ENCODE measurements around the gene SRSF4.

Gene SRSF4

GRCh38 chr1:29190718-29191117 is 9.0 kb upstream of the SRSF4 start:
- Histone ChIP-seq H3F3A (ENCODE audit: control insufficient read depth, insufficient read depth) (no peaks in the 10 kb centered on the region), H3K79me2 (ENCODE audit: control insufficient read depth, low read length) (no peaks in the 10 kb centered on the region), H3K27me3 (ENCODE audit: control insufficient read depth, low read length) (no peaks in the 10 kb centered on the region), H3K9me2 (replicated peaks; ENCODE audit: control insufficient read depth, low read length) (no peaks in the 10 kb centered on the region), H3K36me3 (ENCODE audit: control insufficient read depth, low read length) (peaks cover 4% of the 10 kb centered on the region; the same call in 1 of the 2 replicates), H3K27ac (ENCODE audit: low read depth, low read length) (no peak overlapping the region), H3K9me3 (ENCODE audit: control insufficient read depth, insufficient read depth, low read length) (no peaks in the 10 kb centered on the region), H3K4me2 (ENCODE audit: low read length) (no peak overlapping the region), H4K20me1 (ENCODE audit: control insufficient read depth, insufficient read depth, low read depth, low read length) (no peaks in the 10 kb centered on the region), H3K4me1 (ENCODE audit: control insufficient read depth, low read length) (no peaks in the 10 kb centered on the region), H3K4me3 (ENCODE audit: low read length) (no peak overlapping the region)
- TF ChIP-seq EZH2phosphoT487 (IDR thresholded peaks at IDR 0.05; ENCODE audit: borderline replicate concordance, low read length): no peak
- TF ChIP-seq, protein P1, sequence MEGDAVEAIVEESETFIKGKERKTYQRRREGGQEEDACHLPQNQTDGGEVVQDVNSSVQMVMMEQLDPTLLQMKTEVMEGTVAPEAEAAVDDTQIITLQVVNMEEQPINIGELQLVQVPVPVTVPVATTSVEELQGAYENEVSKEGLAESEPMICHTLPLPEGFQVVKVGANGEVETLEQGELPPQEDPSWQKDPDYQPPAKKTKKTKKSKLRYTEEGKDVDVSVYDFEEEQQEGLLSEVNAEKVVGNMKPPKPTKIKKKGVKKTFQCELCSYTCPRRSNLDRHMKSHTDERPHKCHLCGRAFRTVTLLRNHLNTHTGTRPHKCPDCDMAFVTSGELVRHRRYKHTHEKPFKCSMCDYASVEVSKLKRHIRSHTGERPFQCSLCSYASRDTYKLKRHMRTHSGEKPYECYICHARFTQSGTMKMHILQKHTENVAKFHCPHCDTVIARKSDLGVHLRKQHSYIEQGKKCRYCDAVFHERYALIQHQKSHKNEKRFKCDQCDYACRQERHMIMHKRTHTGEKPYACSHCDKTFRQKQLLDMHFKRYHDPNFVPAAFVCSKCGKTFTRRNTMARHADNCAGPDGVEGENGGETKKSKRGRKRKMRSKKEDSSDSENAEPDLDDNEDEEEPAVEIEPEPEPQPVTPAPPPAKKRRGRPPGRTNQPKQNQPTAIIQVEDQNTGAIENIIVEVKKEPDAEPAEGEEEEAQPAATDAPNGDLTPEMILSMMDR (IDR thresholded peaks at IDR 0.05; ENCODE audit: low read depth, low read length, poor library complexity, severe bottlenecking): no peak

- Histone ChIP-seq H3K36me3 (ENCODE audit: control insufficient read depth, low read length) (no peaks in the 10 kb centered on the region), H3K4me2 (ENCODE audit: low read length) (no peak overlapping the region), H3K4me1 (ENCODE audit: control insufficient read depth, low read length) (peaks cover 10% of the 10 kb centered on the region), H3K27ac (ENCODE audit: low read depth, low read length) (no peak overlapping the region), H3K27me3 (ENCODE audit: control insufficient read depth, low read length) (no peaks in the 10 kb centered on the region), H3F3A (ENCODE audit: control insufficient read depth, insufficient read depth) (no peaks in the 10 kb centered on the region), H3K79me2 (ENCODE audit: control insufficient read depth, low read length) (0 out of 2 replicates have a peak, but pooled peaks cover 2% of the 10 kb centered on the region), H3K9me3 (ENCODE audit: control insufficient read depth, insufficient read depth, low read length) (no peaks in the 10 kb centered on the region), H4K20me1 (ENCODE audit: control insufficient read depth, insufficient read depth, low read depth, low read length) (no peaks in the 10 kb centered on the region), H3K4me3 (ENCODE audit: low read length) (no peak overlapping the region), H3K9me2 (replicated peaks; ENCODE audit: control insufficient read depth, low read length) (no peaks in the 10 kb centered on the region)
- no peak for TF ChIP-seq EZH2phosphoT487 (IDR thresholded peaks at IDR 0.05; ENCODE audit: borderline replicate concordance, low read length)
- TF ChIP-seq, protein P1 (IDR thresholded peaks at IDR 0.05; ENCODE audit: low read depth, low read length, poor library complexity, severe bottlenecking): no peak
Observed at GRCh38 chr1:29186707-29187106, 5.0 kb upstream of the SRSF4 start.

DNA sequence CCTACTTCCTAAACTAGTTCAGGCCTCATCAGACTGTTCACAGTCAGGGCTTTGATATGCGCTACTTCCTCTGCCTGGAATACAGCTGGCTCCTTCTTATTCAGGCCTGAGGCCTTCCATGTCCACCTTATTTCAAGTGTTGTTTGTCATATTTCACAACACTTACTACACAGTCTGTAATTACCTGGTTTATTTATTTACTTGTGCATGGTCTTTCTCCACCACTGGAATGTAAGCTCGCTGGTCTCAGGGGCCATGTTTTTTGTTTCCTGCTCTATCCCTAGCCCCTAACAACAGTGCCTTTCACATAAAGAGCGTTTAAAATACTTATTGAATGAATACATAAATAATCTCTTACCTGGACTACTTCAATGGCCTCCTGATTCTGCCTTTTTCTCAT is 4.6 kb upstream of the SRSF4 start:
- no peaks in the 10 kb centered on the region for H3K27me3 ChIP-seq (ENCODE audit: control insufficient read depth, low read length)
- H4K20me1 ChIP-seq (ENCODE audit: control insufficient read depth, insufficient read depth, low read depth, low read length): no peaks in the 10 kb centered on the region
- no peaks in the 10 kb centered on the region for H3K9me2 ChIP-seq (replicated peaks; ENCODE audit: control insufficient read depth, low read length)
- no peak overlapping the region for H3K4me3 ChIP-seq (ENCODE audit: low read length)
- H3K79me2 ChIP-seq (ENCODE audit: control insufficient read depth, low read length): peaks cover 7% of the 10 kb centered on the region
- TF ChIP-seq EZH2phosphoT487 (IDR thresholded peaks at IDR 0.05; ENCODE audit: borderline replicate concordance, low read length): no peak
- TF ChIP-seq, protein P1 (IDR thresholded peaks at IDR 0.05; ENCODE audit: low read depth, low read length, poor library complexity, severe bottlenecking): no peak
- H3K27ac ChIP-seq (ENCODE audit: low read depth, low read length): no peak overlapping the region
- H3K36me3 ChIP-seq (ENCODE audit: control insufficient read depth, low read length): peaks cover 4% of the 10 kb centered on the region
- H3K9me3 ChIP-seq (ENCODE audit: control insufficient read depth, insufficient read depth, low read length): no peaks in the 10 kb centered on the region
- H3K4me1 ChIP-seq (ENCODE audit: control insufficient read depth, low read length): peaks cover 10% of the 10 kb centered on the region
- no peak overlapping the region for H3K4me2 ChIP-seq (ENCODE audit: low read length)
- no peaks in the 10 kb centered on the region for H3F3A ChIP-seq (ENCODE audit: control insufficient read depth, insufficient read depth)
